ENCODE measurements around the gene CBLC.

The CBLC gene

GRCh38 chr19:44840811-44841210 lies 63.1 kb downstream of the CBLC start:
- in situ Hi-C loops (cut with HindIII; ENCODE audit: low pct_ligation_motif_present, low pct_unique_long_range_greater_than_20kb, low sequenced_read_pairs), result no loop called here
- no peak for DNase-seq

- in situ Hi-C loops (cut with HindIII; ENCODE audit: low pct_ligation_motif_present, low pct_unique_long_range_greater_than_20kb, low sequenced_read_pairs), result no loop called here
- DNase-seq, result no peak
Measured at GRCh38 chr19:44841231-44841630, 63.5 kb downstream of the CBLC start.

DNA sequence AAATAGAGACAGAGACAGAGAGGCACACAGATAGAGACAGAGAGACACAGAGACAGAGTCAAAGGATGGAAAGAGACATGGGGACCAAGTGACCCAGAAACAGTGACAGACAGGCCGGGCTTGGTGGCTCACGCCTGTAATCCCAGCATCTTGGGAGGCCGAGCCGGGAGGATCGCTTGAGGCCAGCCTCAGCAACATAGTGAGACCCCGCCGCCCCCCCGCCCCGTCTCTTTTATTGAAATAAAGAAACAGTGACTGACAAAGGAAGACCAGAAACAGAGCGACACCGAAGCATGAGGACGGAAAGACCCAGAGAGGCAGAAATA lies 67.6 kb downstream of the CBLC start:
- no peak for DNase-seq
- in situ Hi-C loops (cut with HindIII; ENCODE audit: low pct_ligation_motif_present, low pct_unique_long_range_greater_than_20kb, low sequenced_read_pairs), result no loop called here

GRCh38 chr19:44845612-44846454 lies 68.1 kb downstream of the CBLC start, which contains the start of gene NECTIN2:
TSS of gene NECTIN2 (plus strand) at chr19:44846297. CDS start at chr19:44846526, 229 bp downstream.
- in situ Hi-C loops (cut with HindIII; ENCODE audit: low pct_ligation_motif_present, low pct_unique_long_range_greater_than_20kb, low sequenced_read_pairs), result no loop called here
- DNase-seq, result peak; percentile 96

GRCh38 chr19:44846455-44847143 lies 68.9 kb downstream of the CBLC start:
- peak; percentile 46 for DNase-seq
- in situ Hi-C loops (cut with HindIII; ENCODE audit: low pct_ligation_motif_present, low pct_unique_long_range_greater_than_20kb, low sequenced_read_pairs), result no loop called here

- in situ Hi-C loops (cut with HindIII; ENCODE audit: low pct_ligation_motif_present, low pct_unique_long_range_greater_than_20kb, low sequenced_read_pairs), result no loop called here
Measured at GRCh38 chr19:44847144-44848035, 69.7 kb downstream of the CBLC start.

DNA sequence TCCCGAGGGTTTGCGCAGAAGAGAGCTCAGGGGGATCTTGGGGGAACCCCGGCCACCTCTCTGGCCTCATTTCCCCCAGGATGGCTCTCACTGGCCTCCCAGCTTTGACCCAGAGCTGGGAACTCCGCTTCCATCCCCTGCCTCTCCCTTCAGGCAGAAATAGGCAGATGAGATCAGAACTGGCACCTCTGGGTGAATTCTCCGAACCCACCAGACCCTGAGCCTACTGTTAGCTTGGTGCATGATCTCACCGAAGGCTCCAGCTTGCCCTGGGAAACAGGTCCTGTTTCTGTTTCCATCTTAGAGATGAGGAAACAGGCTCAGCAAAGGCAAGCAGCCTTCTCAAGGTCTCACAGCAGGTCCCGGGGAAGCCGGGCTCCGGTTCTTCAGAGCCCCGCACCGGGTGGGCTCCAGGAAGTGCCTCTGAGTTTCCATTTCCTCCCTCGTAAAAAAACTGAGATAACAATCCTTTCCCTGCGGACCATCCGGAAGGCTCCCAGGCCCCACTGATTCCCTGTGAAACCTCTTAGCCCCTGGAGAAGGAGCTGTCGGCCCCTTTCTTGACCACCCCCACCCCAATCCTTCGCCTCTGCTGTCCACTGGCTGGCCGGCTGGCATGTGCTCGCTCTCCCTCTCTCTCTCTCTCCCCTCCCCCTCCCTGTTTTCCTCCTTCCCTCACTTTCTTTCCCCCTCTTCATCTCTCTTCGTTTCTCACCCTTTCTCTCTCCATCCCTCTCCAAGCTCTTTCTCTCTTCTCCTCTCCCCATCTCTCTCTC lies 70.5 kb downstream of the CBLC start:
- peak; percentile 30 for DNase-seq
- in situ Hi-C loops (cut with HindIII; ENCODE audit: low pct_ligation_motif_present, low pct_unique_long_range_greater_than_20kb, low sequenced_read_pairs), result no loop called here

More at GRCh38 chr19:44847144-44848035, 69.7 kb downstream of the CBLC start:
- peak; percentile 72 for DNase-seq

DNA sequence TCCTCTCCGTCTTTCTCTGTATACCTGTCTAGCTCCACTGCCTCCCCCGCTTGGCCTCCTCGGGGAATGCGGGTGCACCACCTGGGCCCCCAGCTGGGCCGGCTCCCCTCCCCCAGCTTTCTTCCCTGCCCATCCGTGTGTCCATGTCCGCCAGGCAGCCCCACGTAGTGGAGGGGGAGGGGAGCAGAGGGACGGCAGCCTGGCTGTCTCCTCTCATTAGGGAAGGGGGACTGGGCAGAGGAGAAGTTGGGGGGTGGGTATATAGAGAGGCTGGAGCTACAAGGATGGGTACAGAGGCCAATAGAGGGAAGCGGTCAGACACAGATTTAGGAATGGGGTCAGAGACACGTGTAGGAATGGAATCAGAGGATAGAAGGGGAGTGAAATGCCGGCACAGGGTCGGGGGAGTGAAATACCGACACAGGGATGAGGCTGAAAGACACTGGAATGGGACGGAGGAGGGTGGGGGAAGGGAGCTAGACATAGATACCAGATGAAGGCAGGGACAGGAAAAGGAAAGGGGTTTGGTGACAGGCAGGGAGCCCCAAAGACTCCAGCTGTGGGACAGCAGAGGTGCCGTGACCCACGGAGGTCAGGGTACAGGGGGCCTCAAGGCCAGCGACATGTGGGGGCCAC lies 71.2 kb downstream of the CBLC start:
- in situ Hi-C loops (cut with HindIII; ENCODE audit: low pct_ligation_motif_present, low pct_unique_long_range_greater_than_20kb, low sequenced_read_pairs), result no loop called here
- DNase-seq, result no peak
